Activated T-helper 9 cell treated with anti-CD3 and anti-CD28 coated beads, Interleukin-2, amount 50 U/mL, for 16 hours (primary cell): Measurements from ENCODE around the gene CNOT10.
A peak's percentile ranks its signal among the peaks of the same experiment; 100 is the strongest.
"Not testable (repeated sequence)": the region's sequence is repeated elsewhere in the genome, so short reads cannot be mapped to it uniquely, and the experiment has no call there.

Experiments used
- DNase-seq: peaks from one replicate; pipeline ENCODE4 v3.0.0-alpha.2; 2020; ENCODE audit warnings: low read depth

Gene CNOT10, protein sequence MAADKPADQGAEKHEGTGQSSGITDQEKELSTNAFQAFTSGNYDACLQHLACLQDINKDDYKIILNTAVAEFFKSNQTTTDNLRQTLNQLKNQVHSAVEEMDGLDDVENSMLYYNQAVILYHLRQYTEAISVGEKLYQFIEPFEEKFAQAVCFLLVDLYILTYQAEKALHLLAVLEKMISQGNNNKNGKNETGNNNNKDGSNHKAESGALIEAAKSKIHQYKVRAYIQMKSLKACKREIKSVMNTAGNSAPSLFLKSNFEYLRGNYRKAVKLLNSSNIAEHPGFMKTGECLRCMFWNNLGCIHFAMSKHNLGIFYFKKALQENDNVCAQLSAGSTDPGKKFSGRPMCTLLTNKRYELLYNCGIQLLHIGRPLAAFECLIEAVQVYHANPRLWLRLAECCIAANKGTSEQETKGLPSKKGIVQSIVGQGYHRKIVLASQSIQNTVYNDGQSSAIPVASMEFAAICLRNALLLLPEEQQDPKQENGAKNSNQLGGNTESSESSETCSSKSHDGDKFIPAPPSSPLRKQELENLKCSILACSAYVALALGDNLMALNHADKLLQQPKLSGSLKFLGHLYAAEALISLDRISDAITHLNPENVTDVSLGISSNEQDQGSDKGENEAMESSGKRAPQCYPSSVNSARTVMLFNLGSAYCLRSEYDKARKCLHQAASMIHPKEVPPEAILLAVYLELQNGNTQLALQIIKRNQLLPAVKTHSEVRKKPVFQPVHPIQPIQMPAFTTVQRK

DNA sequence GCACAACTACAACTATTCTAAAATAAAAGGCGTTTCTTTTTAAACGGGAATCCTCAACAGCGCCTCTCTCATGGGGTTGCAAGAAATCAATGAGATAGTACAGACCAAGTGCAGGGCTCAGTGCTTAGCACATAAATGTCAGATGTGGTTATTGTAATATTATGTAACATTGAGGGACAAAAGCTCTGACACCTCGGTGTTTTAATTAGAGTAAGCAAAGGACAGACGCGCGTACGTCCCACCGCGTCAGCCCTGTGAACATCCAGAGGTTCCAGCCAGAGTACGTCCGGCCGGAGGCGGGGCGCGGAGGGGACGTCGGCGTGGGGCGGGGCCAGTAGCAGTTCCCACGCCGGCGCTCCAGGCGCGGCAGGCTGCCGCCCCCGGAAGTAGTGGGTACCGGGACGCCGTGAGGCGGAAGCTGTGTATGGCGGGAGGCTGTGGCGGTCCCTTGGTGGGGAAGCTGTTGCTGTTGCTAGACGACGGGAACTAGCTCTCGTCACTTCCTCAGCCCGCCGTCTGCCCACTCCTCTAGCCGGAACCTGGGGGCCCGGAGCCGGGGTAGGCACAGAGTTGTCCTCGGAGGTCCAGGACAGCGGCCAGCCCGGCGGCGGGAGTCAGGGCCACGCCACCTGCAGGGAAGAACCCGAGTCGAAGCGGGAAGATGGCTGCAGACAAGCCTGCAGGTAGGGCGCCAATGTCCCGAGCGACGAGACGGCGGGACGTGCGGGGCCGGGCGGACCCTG, at the start of gene CNOT10:
CNOT10 (plus strand) TSS at position 389 of the 743 bp plus-strand sequence; CDS start at position 662, 273 bp downstream.
- DNase-seq = peak; percentile 93

DNA sequence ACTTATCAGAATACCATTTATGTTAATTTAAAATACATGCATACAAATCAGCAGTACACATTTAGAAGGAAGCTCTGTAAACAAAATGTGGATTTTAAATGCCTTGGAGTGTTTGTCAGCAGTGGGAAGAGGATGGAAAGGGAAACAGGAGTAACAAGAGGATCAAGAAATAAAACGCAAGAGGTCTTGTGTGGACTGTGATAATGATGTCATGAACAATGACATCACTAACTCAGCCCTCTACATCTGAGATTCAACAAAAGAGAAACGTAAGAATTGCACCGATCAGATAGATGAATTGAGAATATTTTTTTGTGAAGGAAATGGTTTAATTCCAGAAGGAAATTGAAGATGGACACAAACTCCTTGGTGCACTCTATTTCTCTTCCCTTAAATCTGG, 44.0 kb upstream of the CNOT10 start:
- no peak for DNase-seq

DNA sequence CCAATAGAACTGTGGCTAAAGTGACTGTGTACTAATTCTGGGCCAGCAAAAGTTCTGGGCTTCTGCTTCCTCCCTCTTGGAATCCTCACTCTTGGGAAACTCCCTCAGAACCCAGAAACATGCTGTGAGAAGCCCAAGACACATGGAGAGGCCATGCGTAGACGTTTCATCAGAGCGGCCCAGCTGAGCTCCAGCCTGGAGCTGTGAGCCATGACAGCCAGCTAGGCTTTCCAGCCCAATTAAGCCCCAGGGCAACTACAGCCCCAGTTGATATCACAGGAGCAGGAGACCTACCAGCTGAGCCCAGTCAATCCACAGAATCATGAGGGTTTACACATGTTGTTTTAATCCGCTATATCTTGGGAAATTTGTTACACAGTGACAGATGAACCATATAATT, 43.6 kb upstream of the CNOT10 start:
- no peak for DNase-seq

DNA sequence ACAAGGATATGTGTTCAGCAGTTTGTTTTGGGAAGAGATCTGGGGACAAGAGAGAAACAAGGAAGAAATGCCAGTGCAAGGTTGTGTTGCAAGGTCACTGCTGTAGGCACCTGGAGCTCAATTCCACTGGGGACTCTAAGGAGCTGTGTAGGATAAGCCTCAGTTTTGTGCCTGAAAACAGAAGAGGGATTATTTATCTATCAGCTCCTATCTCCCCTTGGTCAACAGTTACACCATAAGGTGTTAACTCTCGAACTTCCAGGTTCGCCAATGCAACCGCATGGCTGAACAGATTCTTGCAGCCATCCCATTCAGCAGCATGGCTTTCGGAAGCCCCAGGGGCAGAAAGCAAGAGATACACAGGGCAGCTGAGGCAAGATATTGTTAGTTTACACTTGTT, 41.6 kb upstream of the CNOT10 start:
- no peak for DNase-seq

DNA sequence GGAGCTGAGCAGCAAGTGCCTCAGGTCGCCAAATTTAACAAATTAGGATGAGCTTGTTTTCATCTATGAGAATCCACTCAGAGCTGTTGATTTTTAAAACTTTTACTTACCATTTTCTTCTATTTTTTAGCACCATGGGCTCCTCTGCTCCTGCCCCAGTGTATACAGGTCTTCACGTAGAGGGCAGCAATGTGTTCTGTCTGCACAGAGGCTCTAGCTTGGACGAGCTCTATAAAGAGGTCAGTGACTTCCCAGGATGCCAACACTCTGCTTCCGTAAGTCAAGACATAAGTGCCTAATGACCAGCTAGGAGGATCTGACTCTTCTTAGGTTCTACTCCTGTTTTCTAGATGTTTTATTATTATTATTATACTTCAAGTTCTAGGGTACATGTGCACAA, 41.2 kb upstream of the CNOT10 start:
- DNase-seq = no peak

DNA sequence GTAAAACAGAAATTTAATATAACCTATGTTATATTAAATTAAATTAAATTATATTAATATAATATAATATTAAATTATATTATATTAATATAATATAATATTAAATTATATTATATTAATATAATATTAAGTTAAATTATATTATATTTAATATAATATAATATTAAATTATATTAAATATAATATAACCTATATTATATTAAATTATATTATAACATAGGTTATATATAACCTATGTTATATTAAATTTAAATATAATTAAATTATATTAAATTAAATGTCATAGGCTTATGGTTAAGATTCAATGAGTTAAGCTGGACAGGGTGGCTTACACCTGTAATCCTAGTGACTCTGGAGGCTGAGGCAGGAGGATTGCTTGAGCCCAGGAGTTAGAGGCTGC, 40.6 kb upstream of the CNOT10 start:
- no peak for DNase-seq

DNA sequence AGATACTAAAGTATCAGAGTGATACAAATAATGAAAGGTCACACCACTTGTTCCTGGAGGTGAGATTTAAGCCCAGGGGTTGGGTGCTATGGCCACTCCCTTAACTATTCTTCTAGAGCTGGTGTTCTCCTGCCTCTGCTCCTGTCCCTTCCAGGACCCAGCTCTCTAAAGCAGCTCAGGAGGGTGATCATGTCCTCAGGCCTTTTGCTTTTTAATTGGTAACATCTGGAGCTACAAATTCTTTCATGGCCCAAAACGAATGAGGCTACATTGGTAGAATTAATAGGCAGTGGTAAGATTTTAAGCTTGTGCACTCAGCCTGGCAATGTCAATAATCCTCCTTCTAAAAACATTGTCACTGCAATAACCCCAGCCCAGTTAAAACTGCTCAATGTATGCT, 38.2 kb upstream of the CNOT10 start:
- no peak for DNase-seq

DNA sequence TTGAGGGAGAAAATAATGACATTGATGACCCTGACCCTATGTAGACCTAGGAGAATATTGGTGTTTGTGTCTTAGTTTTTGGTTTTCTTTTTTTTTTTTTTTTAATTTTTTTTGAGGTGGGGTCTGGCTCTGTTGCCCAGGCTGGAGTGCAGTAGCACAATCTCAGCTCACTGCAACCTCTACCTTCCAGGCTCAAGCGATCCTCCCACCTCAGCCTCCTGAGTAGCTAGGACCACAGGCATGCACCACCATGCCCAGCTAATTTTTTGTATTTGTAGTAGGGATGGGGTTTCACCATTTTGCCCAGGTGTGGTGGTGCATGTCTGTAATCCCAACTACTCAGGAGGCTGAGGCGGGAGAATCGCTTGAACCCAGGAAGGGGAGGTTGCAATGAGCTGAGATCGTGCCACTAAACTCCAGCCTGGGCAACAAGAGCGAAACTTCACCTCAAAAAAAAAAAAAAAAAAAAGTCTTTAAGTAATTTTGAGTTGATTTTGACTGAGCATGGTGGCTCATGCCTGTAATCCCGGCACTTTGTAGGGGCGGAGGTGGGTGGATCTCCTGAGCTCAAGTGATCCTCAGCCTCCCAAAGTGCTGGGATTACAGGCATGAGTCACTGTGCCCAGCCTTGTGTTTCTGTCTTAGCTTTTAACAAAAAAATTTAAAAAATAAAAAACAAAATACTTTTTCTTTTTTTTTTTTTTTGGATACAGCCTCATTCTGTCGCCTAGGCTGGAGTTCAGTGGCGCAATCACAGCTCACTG, 32.5 kb upstream of the CNOT10 start:
- not testable (repeated sequence) for DNase-seq

DNA sequence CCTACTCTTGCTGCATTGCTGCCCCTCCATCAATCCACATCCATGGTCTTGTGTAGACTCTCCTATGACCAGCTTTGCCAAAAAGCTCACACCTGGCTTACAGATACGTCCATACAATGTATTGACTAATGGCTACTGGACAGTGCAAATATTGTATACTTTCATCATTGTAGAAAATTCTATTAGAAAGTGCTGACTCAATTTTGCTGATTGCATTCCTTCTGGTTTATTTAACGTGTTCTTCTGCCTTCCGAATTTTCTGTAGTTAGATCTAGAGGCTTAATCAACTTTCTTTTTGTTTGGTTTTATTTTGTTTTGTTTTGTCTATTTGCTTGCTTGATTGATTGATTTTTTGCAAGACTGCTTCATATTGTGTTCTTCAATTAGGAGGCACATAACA, 29.8 kb upstream of the CNOT10 start:
- DNase-seq = no peak

DNA sequence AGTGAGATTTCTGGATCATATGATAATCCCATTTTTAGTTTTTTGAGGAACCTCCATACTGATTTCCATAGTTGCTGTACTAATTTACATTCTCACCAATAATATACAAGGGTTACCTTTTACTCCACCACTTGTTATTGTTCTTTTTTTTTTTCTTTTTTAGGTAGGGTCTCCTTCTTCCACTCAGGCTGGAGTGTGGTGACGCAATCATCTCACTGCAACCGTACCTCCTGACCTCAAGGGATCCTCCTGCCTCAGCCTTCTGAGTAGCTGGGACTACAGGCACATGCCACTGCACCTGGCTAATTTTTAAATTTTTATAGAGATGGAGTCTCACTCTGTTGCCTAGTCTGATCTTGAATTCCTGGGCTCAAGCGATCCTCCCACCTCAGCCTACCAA, 24.4 kb upstream of the CNOT10 start:
- no peak for DNase-seq

DNA sequence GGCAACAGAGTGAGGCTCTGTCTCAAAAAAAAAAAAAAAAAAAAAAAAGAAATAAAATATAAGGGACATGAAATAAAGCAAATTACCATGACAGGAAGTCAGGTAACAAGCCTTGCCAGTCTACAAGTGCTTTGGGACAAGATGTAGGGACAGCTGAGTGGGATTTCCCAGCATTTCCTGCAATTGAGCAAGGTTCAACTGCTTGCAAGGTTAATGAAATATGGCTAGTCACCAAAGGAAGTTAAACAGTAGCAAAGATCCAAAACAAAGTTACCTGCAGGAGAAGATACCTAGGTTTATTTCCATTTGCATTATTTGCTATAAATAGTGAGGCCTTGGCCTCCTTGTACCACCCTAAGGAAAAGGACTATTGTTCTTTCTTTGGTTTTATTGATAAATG, 22.3 kb upstream of the CNOT10 start:
- no peak for DNase-seq

DNA sequence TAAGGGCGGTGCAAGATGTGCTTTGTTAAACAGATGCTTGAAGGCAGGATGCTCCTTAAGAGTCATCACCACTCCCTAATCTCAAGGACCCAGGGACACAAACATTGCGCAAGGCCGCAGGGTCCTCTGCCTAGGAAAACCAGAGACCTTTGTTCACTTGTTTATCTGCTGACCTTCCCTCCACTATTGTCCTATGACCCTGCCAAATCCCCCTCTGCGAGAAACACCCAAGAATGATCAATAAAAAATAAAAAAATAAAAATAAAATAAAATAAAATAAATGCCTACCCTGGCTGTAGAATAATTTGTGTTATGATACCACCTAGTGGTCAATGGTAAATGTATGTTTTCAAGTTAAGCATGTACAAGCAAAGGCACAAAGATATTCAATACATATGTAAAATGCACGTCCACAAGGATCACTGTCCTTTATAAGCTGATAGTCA, 20.3 kb upstream of the CNOT10 start:
- not testable (repeated sequence) for DNase-seq

DNA sequence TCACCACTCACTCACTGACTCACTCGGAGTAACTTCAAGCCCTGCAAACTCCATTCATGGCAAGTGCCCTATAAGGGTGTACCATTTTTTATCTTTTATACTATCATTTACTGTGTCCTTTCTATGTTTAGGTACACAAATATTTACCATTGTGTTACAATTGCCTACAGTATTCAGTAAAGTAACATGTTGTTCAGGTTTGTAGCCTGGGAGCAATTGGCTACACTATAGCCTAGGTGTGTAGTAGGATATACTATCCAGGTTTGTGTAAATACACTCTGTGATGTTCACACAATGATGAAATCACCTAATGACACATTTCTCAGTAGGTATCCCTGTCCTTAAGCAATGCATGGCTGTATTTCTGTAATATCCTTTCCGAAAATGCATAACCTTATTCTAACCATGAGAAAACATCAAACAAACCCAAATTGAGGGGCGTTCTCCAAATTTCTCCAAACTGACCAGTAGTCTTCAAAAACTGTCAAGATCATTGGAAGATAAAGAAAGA, 17.9 kb upstream of the CNOT10 start:
- DNase-seq = no peak

DNA sequence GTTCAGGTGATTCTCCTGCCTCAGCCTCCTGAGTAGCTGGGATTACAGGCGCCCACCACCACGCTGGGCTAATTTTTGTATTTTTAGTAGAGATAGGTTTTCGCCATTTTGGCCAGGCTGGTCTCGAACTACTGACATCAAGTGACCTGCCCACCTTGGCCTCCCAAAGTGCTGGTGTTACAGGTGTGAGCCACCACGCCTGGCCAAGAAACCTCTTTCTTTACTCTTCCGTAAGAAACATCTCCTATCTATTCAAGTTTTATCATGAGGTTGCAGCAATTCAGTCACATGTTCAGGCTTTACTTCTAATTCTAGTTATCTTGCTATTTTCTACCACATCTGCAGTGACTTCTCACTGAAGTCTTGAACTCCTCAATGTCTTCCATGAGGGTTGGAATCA, 15.8 kb upstream of the CNOT10 start:
- DNase-seq = not testable (repeated sequence)

DNA sequence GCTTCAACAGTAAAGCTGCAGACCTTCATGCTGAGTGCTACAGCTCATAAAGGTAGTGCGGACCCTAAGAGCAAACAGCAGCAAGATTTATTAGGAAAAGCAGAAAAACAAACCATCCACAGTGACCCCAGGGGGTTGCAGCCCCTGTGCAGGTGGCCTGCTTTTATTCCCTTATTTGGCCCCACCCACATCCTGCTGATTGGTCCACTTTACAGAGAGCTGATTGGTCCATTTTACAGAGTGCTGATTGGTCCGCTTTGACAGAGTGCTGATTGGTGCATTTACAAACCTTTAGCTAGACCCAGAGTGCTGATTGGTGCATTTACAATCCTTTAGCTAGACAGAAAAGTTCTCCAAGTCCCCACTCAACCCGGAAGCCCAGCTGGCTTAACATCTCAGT, 11.3 kb upstream of the CNOT10 start:
- DNase-seq = not testable (repeated sequence)

DNA sequence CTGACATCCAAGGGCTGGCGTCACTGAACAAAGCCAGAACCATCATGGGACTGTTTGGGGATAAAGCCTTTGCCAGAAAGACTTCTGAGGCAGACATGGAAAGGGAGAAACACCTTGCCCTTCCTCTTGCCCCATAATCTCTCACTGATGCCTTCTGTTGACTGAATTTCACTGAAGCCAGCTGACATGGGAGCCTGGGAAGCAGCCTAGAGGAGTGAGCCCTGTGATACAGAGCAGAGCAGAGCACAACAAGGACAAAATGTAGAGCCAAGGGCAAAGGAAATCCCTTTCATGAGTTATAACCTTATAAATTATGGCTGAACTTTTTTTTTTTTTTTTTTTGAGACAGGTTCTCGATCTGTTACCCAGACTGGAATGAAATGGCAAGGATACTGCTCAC, 9.8 kb upstream of the CNOT10 start:
- DNase-seq = no peak

DNA sequence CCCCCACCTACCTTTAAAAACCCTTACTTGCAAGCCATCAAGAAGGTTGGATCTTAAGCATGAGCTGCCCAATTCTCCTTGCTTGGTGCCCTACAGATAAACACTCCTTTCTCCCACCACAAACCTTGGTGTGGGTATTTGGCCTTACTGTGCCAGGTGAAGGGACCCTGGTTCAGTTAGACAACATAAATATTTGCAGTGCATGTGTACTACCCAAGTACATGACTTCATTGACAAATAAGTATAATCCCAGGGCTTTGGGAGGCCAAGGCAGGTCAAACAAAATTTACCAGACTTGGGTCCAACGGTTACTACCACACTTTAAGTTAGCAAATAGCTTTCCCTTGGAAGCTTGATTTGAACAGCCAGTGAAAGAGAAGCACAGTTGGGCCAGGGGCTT, 9.3 kb upstream of the CNOT10 start:
- no peak for DNase-seq

DNA sequence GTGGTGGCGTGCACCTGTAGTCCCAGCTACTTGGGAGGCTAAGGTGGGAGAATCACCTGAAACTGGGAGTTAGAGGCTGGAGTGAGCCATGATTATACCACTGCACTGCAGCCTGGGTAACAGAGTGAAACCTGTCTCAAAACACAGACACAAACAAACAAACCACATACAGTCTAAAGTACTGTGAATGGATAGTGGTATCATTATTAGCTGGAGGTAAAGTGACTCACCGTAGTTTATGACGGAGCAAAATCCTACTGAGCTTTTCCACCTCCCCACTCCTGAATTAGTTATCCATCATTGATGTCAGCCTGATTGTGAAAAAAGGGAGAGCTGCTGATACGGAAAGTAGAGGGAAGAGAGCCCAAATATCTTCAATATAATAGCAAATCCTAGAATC, 3.2 kb upstream of the CNOT10 start:
- DNase-seq = no peak

DNA sequence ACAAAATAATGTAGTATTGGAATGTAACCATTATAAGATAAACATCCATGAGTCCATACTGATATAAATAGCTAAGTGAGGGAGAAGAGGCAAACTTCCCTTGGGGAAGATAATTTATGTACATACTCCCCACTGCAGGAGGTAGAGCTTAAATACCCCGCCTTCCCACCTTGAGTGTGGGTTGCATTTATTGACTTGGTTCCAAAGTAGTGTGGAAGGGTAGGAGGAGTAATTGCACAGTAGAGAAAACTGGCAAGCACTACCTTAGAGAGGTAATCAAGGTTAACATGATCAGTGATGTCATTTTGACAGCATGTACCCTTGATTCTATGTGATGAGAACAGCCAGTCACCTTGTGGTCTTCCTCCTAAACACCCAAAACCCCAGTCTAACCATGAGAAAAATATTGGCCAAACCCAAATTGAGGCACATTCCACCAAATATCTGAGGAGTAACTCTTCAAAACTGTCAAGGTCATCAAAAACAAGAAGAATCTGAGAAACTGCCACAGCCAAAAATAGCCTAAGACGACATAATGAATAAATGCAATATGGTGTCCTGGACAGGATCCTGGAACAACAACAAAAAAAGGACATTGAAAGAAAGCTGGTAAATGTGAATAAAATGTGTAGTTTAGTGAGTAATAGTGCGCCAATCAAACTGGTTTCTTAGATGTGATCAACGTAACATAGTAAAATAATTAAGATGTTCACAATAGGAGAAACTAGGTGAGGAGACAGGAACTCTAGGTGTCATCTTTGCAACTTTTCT, 774 bp upstream of the CNOT10 start:
- DNase-seq = no peak

DNA sequence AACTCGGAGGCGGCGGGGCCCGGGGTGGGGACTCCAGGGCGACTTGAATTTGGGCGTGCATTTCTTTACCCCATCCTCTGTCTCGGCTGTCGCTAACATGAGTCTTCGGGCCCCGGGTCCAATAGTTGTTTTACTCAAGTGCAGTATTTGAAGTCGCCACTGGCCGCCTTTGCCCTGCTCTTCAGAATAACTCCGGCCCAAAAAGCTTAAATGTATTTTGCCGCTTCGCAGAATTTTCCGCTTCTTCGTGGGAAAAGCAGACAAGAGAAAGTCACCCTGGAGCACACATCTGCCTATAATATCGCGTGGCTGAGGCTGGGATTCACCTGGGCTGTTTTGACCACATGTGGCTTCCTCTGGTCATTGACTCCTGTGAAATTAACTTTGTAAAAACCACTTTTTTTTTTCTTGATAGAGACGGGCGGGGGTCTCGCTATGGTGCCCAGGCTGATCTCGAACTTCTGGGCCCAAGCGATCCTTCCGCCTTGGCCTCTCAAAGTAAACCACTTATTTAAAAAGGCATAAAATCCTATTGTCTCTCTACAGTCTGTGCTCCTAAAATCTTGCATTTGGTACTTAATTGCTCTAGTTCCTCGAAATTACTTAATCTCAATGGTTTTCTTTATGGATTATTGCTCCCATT, 676 bp downstream of the CNOT10 start:
- DNase-seq = no peak
